ENCODE data around the gene SLC9B2. TPM values are rescaled to one million over a fixed set of nuclear protein-coding genes. Genes with fewer than 3 reads are reported as not detected.

Gene SLC9B2
- total and polyA plus RNA-seq, 10 of the 15 experiments (the other 5 are each of a cell fraction or from before 2014, with no cell fraction given) = 8.9 to 32.5 (median 25.3) TPM

DNA sequence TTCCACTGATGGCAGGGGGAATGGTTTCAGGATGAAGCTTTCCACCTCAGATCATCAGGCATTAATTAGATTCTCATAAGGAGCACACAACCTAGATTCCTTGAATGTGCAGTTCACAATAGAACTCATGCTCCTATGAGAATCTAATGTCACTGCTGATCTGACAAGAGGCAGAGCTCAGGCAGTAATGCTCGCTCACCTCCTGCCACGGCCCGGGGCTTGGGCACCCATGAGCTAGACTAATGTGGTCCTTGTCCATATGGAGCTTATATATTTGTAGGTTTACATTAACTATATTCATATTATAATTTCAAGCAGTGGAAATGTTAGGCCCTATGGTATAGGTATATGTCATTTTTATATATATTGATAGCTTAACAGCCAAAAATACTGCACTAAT lies 24.4 kb downstream of the SLC9B2 start (continued):
- TF ChIP-seq, protein P1, sequence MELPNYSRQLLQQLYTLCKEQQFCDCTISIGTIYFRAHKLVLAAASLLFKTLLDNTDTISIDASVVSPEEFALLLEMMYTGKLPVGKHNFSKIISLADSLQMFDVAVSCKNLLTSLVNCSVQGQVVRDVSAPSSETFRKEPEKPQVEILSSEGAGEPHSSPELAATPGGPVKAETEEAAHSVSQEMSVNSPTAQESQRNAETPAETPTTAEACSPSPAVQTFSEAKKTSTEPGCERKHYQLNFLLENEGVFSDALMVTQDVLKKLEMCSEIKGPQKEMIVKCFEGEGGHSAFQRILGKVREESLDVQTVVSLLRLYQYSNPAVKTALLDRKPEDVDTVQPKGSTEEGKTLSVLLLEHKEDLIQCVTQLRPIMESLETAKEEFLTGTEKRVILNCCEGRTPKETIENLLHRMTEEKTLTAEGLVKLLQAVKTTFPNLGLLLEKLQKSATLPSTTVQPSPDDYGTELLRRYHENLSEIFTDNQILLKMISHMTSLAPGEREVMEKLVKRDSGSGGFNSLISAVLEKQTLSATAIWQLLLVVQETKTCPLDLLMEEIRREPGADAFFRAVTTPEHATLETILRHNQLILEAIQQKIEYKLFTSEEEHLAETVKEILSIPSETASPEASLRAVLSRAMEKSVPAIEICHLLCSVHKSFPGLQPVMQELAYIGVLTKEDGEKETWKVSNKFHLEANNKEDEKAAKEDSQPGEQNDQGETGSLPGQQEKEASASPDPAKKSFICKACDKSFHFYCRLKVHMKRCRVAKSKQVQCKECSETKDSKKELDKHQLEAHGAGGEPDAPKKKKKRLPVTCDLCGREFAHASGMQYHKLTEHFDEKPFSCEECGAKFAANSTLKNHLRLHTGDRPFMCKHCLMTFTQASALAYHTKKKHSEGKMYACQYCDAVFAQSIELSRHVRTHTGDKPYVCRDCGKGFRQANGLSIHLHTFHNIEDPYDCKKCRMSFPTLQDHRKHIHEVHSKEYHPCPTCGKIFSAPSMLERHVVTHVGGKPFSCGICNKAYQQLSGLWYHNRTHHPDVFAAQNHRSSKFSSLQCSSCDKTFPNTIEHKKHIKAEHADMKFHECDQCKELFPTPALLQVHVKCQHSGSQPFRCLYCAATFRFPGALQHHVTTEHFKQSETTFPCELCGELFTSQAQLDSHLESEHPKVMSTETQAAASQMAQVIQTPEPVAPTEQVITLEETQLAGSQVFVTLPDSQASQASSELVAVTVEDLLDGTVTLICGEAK (IDR thresholded peaks at IDR 0.05; ENCODE audit: borderline replicate concordance) = no peak
- TF ChIP-seq POLR2A (IDR thresholded peaks at IDR 0.05; ENCODE audit: low read depth, low read length) (no peak), POU2F2 (IDR thresholded peaks at IDR 0.05; ENCODE audit: borderline replicate concordance, low read depth, low read length) (no peak), WRNIP1 (IDR thresholded peaks at IDR 0.05; ENCODE audit: borderline replicate concordance, low read depth, low read length) (no peak), EZH2 (IDR thresholded peaks at IDR 0.05; ENCODE audit: borderline replicate concordance, control insufficient read depth, low read depth, low read length) (no peak), ZNF207 (IDR thresholded peaks at IDR 0.05; ENCODE audit: borderline replicate concordance) (no peak)
- TF ChIP-seq, protein P2, sequence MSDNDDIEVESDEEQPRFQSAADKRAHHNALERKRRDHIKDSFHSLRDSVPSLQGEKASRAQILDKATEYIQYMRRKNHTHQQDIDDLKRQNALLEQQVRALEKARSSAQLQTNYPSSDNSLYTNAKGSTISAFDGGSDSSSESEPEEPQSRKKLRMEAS (IDR thresholded peaks at IDR 0.05; ENCODE audit: low read depth, low read length) = no peak
- TF ChIP-seq, protein P3, sequence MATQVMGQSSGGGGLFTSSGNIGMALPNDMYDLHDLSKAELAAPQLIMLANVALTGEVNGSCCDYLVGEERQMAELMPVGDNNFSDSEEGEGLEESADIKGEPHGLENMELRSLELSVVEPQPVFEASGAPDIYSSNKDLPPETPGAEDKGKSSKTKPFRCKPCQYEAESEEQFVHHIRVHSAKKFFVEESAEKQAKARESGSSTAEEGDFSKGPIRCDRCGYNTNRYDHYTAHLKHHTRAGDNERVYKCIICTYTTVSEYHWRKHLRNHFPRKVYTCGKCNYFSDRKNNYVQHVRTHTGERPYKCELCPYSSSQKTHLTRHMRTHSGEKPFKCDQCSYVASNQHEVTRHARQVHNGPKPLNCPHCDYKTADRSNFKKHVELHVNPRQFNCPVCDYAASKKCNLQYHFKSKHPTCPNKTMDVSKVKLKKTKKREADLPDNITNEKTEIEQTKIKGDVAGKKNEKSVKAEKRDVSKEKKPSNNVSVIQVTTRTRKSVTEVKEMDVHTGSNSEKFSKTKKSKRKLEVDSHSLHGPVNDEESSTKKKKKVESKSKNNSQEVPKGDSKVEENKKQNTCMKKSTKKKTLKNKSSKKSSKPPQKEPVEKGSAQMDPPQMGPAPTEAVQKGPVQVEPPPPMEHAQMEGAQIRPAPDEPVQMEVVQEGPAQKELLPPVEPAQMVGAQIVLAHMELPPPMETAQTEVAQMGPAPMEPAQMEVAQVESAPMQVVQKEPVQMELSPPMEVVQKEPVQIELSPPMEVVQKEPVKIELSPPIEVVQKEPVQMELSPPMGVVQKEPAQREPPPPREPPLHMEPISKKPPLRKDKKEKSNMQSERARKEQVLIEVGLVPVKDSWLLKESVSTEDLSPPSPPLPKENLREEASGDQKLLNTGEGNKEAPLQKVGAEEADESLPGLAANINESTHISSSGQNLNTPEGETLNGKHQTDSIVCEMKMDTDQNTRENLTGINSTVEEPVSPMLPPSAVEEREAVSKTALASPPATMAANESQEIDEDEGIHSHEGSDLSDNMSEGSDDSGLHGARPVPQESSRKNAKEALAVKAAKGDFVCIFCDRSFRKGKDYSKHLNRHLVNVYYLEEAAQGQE (IDR thresholded peaks at IDR 0.05; ENCODE audit: low read depth, low read length) = no peak
